ENCODE measurements around the gene EXD3. TPM values are rescaled to one million over a fixed set of nuclear protein-coding genes. Genes with fewer than 3 reads are reported as not detected.

EXD3 gene
- total RNA-seq, 1 donor from 2014 or later: 8.2 TPM

DNA sequence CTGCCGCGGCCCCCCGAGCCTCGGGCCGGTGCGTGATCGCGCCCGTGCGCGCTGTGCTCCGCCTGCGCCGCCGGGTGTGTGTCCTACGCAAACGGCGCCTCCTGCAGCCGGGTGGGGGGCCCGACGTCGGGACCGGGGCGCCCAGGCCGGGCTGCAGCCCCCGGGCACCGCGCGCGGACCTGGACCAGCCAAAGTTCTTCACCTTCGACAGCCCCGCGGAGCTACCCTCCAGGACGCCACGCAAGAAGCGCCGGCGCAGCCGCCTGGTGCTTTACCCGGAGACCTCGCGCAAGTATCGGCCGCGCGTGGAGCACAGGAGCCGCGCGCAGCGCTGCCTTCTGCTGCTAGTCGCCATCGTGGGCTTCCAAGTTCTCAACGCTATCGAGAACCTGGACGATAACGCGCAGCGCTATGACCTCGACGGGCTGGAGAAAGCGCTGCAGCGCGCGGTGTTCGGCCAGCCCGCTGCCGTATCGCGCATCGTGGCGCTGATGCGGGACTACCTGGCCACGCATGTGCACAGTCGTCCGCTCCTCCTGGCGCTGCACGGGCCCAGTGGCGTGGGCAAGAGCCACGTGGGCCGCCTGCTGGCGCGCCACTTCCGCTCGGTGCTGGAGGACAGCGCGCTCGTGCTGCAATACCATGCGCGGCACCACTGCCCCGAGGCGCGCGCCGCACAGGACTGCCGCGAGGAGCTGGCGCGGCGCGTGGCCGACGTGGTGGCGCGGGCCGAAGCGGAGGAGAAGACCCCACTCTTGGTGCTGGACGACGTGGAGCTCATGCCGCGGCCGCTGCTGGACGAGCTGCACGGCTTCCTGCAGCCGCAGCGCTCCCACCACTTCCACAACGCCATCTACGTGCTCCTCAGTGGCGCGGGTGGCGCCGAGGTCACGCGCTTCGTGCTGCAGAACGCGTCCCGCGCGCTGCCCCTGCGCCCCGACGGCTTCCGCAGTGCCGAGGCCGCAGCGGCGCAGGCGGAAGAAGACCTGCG lies 143.9 kb downstream of the EXD3 start:
- intact Hi-C loops (cut with micrococcal nuclease): no loop called here

DNA sequence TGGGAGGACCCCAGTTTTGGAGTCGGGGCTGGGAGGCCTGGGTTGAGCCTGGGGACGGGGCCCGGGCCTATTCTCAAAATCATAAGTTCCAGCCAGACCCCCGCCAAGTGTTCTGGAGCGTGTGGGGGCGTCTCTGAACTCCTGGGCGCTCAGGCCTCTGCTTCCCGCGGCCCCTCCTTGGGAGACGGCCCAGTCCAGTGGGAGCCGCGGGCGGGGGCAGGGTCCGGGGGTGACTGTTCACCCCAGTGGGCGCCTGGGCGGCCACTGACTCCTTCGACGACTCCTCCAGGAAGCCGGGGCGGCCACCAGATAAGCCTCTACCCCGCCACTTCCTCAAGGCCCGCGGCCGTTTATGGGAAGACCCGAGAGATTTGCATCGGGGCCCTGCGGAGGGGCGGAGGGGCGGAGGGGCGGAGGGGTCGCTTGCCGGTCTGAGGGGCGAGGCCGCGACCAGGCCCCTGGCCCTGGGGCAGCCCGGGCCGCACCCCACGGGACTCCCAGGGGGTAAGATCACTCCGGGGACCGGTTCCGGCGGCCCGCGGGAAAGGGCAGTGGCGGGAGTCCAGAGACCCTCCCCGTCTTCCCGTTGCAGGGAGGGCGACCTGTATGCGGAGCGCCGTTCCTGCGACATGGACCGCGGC lies 144.8 kb downstream of the EXD3 start:
- intact Hi-C loops (cut with micrococcal nuclease): no loop called here

DNA sequence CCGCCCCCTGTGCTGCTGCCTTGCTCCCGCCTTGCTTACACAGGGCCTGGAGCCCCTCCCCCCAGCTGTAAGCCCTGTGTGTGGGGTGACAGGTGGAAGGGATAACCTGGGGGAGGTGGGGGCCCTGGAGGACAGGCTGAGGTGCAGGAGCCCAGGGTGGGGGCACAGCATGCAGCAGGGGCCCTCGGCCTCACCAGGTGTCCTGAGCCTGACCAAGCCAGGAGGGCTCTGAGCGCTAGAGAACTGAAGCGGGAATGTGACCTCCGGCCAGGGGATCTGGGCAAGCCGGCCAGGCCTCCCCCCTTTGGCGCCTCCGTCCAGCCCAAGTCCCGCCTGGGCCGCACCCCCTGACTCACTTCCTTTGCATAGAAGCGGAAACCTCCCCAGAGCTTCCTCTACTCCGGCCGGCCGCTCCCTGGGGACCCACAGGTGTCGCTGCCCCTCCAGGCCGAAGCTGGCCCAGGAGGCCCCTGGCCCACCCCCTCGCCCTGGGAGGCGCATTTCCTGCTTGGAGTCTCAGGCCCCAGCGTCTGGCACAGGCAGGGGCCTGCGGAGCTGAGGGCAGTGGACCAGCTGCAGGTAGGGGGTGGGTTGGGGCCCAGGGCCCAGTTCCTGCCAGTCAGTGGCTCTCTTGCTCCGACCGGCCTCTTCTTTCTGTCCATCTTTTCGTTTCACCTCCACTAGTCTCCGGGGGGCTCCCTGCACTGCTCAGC lies 145.5 kb downstream of the EXD3 start, which contains the start of gene TOR4A:
TSS of gene TOR4A (plus strand) at position 398 of the 713 bp plus-strand sequence. CDS start 964 bp downstream, outside the sequence.
- intact Hi-C loops (cut with micrococcal nuclease): no loop called here

DNA sequence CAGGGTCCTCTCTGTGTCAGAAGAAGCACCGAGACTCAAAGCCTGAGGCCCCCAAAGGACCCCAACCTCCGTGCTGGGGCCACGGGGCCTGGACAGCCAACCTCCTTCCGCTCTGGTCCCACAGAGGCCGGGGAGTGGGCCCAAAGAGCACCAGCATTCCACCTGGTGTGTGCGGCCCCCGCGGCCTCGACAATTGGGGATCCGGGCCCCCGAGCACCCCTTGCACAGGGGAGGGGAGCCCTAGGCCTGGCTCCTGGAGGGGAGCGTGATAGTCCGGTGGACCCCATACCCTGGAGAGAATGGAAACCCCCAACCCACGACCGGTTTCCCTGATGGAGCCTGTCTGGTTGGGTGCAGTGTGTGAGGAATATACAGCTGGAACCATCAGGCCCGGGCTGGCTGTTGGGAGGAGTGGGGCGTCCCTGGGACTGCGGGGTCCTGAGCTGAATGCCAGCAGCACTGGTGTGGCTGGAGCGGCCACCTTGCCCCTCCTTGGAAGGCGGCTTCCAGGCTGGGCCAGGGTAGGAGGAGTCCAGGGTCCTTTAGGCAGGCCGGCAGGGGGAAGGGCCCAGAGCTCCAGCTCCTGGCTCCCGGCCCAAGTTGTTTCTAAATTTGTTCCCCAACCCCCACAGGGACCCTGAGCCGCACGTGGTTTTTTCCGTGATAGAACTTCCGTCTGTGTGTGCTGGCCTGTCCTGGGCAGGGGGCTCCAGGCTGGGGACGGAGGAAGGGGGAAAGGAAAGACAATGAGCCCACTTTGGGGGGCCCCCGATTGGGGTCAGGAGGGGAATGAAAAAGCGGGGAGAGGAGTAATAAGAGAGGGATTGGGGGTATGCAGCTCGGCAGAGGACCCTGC lies 146.3 kb downstream of the EXD3 start:
- intact Hi-C loops (cut with micrococcal nuclease): no loop called here

DNA sequence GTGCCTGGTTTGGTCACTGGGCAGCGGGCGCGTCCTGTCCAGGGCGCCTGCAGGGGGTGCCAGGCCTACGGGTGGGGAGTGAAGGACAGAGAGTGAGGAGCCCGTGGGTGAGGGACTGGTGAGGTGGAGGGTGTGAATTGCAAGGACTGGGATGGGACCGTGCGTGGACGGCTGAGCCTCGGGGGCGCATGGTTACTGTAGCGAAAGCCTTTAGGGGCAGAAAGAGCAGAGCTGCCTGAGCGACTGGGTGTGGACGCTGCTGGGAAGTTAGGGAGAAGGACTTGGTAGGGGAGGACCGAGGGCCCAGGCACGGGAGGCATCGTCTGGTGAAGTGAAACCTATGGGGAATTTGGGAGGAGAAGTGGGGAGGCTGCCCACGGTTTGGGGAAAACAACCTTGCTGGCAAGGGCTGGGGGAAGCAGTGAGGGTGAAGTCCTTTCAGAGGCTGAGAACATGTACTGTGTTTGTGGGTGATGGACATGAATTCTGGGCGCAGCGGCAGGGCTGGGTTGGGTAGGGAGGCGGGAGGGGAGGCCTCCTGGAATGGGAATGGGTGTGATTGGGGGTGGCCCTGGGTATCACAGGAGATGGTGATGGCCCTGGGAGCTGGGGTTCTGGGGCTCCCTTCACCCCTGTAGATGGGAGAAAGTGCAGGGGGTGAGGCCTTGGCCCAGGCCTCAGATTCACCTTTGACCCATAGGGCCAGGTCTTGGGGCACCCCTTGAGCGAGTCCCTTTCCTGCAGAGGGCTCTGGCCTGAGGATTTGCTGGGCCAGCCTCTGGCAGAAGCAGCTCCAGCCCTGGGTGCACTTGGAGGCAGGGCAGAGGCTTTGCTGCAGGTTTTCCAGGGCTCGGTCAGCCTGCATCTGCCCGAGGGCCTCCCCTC lies 147.1 kb downstream of the EXD3 start:
- intact Hi-C loops (cut with micrococcal nuclease): no loop called here

DNA sequence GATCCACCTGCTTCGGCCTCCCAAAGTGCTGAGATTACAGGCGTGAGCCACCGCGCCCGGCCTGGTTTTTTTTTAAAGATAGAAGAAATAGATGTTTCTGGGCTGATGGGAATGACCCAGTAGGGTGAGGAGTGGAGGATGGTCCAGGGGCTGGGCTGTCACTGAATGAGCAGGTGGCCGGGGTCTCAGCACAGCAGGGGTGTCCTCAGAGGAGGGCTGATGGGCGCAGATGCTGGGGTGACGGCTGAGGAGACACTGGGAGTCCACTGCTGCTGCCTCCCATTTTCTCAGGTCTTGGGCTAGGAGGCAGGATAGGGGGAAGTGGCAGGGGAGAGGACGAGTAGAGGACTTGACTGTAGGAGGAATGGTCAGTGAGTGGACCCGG lies 147.8 kb downstream of the EXD3 start:
- intact Hi-C loops (cut with micrococcal nuclease): no loop called here

DNA sequence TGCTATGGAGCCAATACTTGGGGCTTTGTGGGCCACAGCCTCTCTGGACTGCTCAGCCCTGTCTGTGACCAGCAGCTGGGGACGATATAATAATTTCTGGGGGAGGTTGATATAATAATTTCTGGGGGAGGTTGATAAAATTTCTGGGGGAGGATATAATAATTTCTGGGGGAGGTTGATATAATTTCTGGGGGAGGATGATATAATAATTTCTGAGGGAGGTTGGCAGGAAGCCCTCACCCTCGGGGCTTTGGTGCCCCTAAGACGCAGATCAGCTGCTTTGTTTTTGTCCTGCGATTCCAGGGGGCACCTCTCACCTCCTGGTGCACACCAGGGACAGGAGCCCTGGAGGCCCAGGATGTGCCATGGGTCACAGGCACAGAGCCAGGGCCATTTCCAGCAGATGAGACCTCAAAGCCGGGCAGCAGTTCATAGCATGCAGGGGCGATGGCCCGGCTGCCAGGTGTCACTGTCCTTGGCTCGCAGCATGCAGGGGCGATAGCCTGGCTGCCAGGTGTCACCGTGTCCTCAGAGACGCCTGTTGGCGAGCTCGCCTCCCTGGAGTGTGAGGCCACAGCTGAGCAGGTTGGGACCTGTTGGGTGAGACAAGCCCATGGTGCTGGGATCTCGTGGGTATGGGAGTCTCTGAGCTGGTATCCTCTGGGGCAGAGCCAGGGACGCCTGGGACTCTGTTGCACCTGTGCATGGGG lies 149.2 kb downstream of the EXD3 start:
- intact Hi-C loops (cut with micrococcal nuclease): no loop called here

DNA sequence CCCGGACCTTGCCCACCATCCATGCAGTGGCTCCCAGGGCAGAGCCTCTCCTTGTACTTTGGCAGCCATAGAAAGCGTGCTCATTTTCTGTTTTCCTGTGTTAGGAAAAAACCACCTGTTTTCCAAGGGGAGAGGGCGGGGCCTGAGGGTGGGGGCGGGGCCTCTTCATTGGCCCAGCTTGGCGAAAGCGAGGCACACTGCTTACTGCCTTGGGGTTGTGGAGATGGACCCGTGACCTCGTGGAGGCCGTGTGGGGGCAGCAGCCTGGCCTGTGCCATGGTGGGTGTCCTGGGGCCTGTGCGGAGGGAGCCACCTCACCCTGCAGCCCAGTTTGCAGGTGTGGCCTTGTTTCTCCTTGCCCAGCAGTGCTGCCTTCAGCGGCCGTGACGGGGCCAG lies 149.9 kb downstream of the EXD3 start:
- intact Hi-C loops (cut with micrococcal nuclease): no loop called here

DNA sequence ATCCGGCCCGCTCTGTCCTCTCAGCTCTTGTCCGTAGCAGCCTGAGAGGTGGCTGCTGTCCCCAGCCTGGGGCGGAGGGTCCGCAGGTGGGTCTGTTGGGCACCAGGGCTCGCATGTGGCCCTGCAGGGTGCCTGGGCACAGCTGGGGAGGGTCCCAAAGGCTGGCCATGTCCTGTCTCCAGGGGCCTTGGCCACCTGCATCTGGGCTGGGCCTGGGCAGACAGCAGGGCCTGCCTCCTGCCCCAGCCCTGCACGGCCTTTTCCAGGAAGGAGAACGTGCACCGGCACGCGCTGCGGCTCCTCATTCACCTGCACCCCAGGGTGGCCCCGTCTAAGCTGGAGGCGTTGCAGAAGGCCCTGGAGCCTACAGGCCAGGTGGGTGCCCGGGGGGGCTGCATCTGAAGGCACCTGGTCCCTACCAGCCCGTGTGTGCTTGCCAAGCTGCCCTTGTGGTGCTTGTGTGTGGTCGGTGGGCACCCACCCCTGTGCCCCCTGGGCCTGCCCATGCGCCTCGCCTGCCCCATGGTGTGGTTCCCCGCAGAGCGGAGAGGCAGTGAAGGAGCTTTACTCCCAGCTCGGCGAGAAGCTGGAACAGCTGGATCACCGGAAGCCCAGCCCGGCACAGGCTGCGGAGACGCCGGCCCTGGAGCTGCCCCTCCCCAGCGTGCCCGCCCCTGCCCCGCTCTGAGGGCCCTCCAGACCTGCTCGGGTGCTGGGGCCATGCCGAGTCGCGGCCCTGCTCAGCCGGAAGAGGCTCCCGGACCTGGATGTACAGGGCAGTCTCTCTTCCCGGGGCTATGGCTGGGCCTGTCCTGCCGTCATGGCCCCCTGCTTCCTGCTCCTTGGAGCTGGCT lies 150.5 kb downstream of the EXD3 start:
- intact Hi-C loops (cut with micrococcal nuclease): no loop called here

DNA sequence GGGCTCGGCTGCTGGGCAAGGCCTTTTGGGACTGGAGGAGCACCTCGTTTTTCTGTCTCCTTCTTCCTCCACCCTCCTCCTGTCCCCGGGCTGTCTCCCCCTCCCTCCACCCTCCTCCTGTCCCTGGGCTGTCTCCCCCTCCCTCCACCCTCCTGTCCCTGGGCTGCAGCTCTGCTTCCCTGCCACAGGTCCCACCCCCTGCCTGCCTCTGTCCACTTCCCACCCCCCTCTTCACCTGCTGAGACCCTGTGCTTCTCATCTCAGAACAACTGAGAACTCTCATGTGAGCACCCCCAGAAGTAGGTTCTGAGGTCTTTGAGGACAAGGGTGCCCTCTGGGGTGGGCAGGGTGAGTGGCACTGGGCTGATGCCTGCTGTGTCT lies 151.3 kb downstream of the EXD3 start:
- intact Hi-C loops (cut with micrococcal nuclease): no loop called here

DNA sequence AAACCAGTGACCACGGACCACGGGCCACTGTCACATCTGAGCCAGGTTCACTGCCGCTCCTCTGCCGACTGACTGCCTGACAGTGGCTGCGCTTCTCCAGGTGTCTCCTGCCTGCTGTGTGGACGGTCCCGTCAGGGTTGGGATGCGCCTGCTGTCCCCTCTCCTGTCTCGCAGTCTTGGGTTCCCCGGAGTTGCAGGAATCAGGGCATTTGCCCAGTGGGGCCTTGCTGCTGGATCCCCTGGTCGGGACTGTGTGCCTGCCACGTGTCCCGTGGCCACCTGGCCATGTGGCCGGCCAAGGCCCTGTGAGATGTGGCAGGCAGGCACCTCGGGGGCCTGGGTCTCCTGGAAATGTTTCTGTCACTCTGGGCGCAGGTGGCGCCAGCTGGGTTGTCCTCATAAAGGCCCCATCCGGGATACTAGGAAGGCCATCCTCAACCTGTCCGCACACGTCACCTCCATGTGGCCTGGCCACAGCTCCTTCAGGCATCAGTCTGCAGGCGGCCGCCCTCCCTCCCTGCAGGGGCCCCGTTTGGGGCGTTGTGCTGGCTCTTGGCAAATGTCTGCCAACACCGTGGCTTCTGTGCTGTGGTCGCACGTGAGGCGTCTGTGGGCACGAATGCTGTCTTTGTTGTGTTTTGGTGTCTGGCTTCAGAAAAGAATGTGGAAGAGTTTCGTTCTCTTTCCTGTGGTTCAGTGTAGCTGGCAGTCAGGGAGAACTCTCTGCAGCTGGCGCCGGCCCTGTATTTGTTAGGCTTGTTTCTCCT lies 151.8 kb downstream of the EXD3 start:
- intact Hi-C loops (cut with micrococcal nuclease): no loop called here

DNA sequence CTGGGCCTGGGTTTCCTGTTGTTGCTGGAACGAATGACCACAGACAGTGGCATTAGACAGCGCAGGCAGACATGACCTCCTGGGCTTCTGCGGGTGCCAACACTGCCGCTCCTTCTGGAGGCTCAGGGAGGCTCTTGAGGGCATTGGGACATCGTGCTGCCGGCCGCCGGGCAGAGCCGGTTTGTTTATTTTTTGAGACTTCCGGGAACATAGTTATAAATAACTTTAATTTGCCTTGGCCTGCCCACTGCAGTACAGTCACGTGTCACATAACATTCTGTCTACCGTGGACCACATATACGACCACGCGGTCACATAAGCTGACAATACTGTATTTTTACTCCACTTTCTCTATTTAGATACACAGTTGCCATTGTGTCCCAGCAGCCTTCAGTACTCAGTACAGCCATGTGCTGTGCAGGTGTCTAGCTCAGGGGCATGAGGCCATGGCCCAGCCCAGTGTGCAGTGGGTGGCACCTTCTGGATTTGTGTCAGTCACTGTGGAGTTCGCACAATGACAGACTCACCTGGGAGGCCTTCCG lies 153.7 kb downstream of the EXD3 start:
- intact Hi-C loops (cut with micrococcal nuclease): no loop called here

DNA sequence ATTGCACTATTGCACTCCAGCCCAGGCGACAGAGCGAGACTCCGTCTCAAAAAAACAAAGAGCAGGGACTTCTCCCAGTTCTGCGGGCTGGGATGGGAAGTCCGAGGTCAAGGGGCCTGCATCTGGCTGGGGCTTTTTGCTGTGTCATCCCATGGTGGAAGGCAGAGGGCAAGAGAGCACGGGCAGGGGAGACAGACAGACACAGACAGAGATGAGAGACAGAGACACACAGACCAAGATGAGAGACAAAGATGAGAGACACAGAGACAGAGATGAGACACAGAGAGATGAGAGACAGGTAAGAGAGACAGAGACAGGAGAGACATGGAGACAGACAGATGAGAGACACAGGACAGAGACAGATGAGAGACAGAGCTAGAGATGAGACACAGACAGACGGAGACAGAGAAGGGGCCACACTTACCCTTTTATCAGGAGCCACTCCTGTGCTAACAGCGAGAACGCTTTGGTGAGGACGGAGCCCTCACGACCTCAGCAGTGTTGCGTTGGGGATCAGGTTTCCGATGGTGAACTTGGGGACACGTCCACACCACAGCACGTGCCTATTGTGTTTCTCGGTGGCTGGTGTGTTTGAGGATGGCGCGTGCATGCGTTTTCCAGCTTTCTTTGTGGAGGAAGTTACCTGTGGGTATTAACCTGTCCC lies 154.3 kb downstream of the EXD3 start:
- intact Hi-C loops (cut with micrococcal nuclease): no loop called here

DNA sequence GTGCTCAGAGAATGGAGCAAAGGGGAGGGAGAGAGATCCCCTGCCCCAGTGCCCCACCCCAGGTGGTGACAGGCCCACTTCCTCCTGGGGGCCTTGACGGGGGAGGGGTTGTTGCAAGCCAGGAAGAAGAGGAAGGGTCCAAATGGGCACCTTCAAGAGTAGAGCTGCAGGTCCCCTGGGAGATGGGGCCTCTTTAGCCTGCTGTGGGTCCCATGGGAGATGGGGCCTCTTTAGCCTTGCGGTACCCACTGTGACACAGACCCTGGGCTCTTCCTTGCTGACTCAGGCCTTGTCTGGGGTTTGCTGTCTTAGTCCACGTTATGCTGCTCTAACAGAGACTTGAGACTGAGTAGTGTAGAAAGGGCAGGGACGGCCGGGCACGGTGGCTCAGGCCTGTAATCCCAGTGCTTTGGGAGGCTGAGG lies 155.0 kb downstream of the EXD3 start:
- intact Hi-C loops (cut with micrococcal nuclease): no loop called here

DNA sequence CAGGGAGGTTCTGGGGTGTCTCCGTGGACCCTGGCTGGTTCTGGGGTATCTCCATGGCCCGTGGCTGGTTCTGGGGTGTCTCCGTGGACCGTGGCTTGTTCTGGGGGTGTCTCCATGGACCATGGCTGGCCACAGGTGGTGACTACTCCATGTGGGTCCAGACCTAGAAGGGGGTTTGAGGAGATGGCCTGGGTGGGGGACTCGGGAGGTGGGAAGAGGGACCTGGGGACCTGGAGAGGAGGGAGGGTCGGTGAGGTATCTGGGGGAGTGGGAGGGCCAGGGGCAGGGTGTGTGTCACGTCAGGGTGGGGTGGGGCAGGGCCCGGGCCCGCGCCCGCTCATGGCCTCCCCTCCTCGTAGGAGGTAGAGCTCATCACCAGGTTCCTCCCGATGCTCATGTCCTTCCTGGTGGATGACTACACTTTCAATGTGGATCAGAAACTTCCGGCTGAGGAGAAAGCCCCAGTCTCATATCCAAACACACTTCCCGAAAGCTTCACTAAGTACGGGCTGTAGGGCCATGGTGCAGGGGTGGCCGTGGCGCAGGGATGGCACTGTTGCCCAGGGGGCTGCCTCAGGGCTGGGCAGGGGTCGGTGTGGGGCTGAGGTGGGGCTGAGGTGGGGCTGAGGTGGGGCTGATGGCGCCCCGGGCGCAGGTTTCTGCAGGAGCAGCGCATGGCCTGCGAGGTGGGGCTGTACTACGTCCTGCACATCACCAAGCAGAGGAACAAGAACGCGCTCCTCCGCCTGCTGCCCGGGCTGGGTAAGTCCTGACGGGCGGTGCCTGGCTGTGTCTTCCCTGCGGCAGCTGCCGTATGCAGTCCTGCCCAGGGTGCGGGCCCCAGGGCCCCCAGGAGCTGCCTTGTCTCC lies 156.1 kb downstream of the EXD3 start:
- intact Hi-C loops (cut with micrococcal nuclease): no loop called here

DNA sequence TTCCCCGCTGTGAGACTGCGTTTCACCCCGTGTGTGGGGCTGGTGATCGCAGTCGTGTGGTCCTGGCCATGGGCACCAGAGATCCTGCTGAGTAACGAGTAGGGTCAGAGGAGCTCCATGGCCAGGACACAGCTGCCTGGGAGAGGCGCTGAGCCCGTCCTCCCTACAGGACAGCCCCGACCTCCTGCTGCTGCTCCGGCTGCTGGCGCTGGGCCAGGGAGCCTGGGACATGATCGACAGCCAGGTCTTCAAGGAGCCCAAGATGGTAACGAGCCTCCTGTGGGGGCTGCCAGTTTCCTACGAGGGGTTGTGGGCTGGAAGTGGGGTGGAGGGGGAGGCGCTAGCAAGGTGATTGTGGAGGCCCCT lies 156.8 kb downstream of the EXD3 start:
- intact Hi-C loops (cut with micrococcal nuclease): no loop called here
